Colonic mucosa (tissue), 4 donors: ENCODE results near the gene OLIG2. TPM values are rescaled to one million over a fixed set of nuclear protein-coding genes. Genes with fewer than 3 reads are reported as not detected.

Source experiments
- DNase-seq: peaks from one replicate; pipeline ENCODE4 v3.0.0-alpha.2; 2020
- H3K27ac ChIP-seq: fragments of 200-600 bp; one replicate; pipeline ENCODE4 v1.8.0; 2021
- H3K27me3 ChIP-seq: fragments of 200-600 bp; one replicate; pipeline ENCODE4 v1.8.0; 2021
- H3K36me3 ChIP-seq: fragments of 200-600 bp; one replicate; pipeline ENCODE4 v1.8.0; 2021
- H3K4me1 ChIP-seq: fragments of 200-600 bp; one replicate; pipeline ENCODE4 v1.8.0; 2021; ENCODE audit warnings: mild to moderate bottlenecking
- H3K4me3 ChIP-seq: fragments of 200-600 bp; one replicate; pipeline ENCODE4 v1.8.0; 2021
- H3K9ac ChIP-seq, 2 donors: one replicate each; pipeline ENCODE4 v1.7.0; 2013; ENCODE audit warnings: control low read depth in 2 of 2, low read depth in 2 of 2, low read length in 2 of 2
- H3K9me3 ChIP-seq: fragments of 200-600 bp; one replicate; pipeline ENCODE4 v1.8.0; 2021
- intact Hi-C: fragments of 100-400 bp; cut with DNase I; formaldehyde crosslinking; loops from one replicate; pipeline ENCODE4 v1.14.1; 2022
- total RNA-seq, 2 donors: library from RNA; stranded (reverse); fragmentation: NEBNext Ultra II Directional in 1 of 2; extraction: Animal tissue kit (Norgen Biotek cat#: 25700) in 1 of 2; gene quantifications; one replicate each; pipeline ENCODE4 v1.2.1, GENCODE V29; 2021
- TF ChIP-seq, protein P1 (sequence below): fragments of 200-600 bp; IDR thresholded peaks from one replicate; pipeline ENCODE4 v1.8.0; 2022; ENCODE audit warnings: antibody characterized with exemption, mild to moderate bottlenecking
- donor health status: healthy.
- donor health status: DM: no; HTN: no; CAD: no.
- donor health status: DM: no; HTN: no; CAD: no.

The OLIG2 gene
- total RNA-seq, 2 donors from 2014 or later, result not detected

- intact Hi-C loops, result loop anchor here (10.0 kb wide), 1 partner anchor 130 kb away; no protein-coding TSS in a partner anchor
- no peaks in the 10 kb centered on the region for H3K4me1 ChIP-seq
- TF ChIP-seq, protein P1, sequence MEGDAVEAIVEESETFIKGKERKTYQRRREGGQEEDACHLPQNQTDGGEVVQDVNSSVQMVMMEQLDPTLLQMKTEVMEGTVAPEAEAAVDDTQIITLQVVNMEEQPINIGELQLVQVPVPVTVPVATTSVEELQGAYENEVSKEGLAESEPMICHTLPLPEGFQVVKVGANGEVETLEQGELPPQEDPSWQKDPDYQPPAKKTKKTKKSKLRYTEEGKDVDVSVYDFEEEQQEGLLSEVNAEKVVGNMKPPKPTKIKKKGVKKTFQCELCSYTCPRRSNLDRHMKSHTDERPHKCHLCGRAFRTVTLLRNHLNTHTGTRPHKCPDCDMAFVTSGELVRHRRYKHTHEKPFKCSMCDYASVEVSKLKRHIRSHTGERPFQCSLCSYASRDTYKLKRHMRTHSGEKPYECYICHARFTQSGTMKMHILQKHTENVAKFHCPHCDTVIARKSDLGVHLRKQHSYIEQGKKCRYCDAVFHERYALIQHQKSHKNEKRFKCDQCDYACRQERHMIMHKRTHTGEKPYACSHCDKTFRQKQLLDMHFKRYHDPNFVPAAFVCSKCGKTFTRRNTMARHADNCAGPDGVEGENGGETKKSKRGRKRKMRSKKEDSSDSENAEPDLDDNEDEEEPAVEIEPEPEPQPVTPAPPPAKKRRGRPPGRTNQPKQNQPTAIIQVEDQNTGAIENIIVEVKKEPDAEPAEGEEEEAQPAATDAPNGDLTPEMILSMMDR, result no peak
- DNase-seq, result no peak
- H3K9ac ChIP-seq, result no peak overlapping the region
- no peaks in the 10 kb centered on the region for H3K36me3 ChIP-seq
- H3K4me3 ChIP-seq, result no peak overlapping the region
- H3K9me3 ChIP-seq, result no peaks in the 10 kb centered on the region
- H3K27ac ChIP-seq, result no peak overlapping the region
- peaks cover 30% of the 10 kb centered on the region for H3K27me3 ChIP-seq
Observed at GRCh38 chr21:33035147-33035546, 9.4 kb downstream of the OLIG2 start.

GRCh38 chr21:33036430-33037162, 10.9 kb downstream of the OLIG2 start:
- intact Hi-C loops, result loop anchor here (10.0 kb wide), 1 partner anchor 128 kb away; no protein-coding TSS in a partner anchor
- Histone ChIP-seq H3K4me1 (no peaks in the 10 kb centered on the region), H3K4me3 (no peak overlapping the region), H3K27ac (no peak overlapping the region), H3K27me3 (peaks cover 20% of the 10 kb centered on the region), H3K9ac (no peak overlapping the region), H3K9me3 (no peaks in the 10 kb centered on the region), H3K36me3 (no peaks in the 10 kb centered on the region)
- TF ChIP-seq, protein P1, result no peak
- DNase-seq, result no peak

- Histone ChIP-seq H3K36me3 (no peaks in the 10 kb centered on the region), H3K9me3 (no peaks in the 10 kb centered on the region), H3K27ac (no peak overlapping the region), H3K9ac (no peak overlapping the region), H3K27me3 (peaks cover 20% of the 10 kb centered on the region), H3K4me1 (no peaks in the 10 kb centered on the region), H3K4me3 (no peak overlapping the region)
- intact Hi-C loops, result loop anchor here (10.0 kb wide), 1 partner anchor 127 kb away; no protein-coding TSS in a partner anchor
- DNase-seq, result no peak
- TF ChIP-seq, protein P1, result no peak
Observed at GRCh38 chr21:33037501-33037900, 11.8 kb downstream of the OLIG2 start.

DNA sequence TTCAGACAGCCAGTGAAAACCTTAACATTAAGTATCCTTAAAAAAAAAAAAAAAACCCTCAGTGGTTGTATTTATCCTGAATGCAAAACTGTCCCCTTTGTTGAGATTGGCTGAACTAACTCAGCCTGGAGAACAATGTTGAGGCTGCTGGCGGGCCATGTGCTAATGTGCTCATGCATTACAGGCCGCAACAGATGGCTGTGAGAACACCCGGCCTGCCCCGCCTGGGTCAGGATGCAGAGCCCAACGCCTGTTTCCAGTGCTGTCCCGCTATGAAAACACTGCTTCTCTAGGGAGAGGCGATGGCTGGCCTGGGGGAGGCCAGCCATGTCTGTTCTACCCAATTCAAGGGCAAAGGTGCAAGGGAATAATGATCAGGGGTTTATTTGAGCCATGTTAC, 13.8 kb downstream of the OLIG2 start:
- peaks cover 3% of the 10 kb centered on the region for H3K27me3 ChIP-seq
- no peaks in the 10 kb centered on the region for H3K36me3 ChIP-seq
- no peak overlapping the region for H3K4me3 ChIP-seq
- no peak overlapping the region for H3K9ac ChIP-seq
- no peak for DNase-seq
- H3K9me3 ChIP-seq, result no peaks in the 10 kb centered on the region
- H3K27ac ChIP-seq, result no peak overlapping the region
- intact Hi-C loops, result loop anchor here (10.0 kb wide), 1 partner anchor 125 kb away; no protein-coding TSS in a partner anchor
- no peaks in the 10 kb centered on the region for H3K4me1 ChIP-seq
- TF ChIP-seq, protein P1, result no peak

GRCh38 chr21:33040215-33040614, 14.5 kb downstream of the OLIG2 start:
- Histone ChIP-seq H3K4me3 (no peak overlapping the region), H3K36me3 (no peaks in the 10 kb centered on the region), H3K9ac (no peak overlapping the region), H3K27me3 (no peaks in the 10 kb centered on the region), H3K27ac (no peak overlapping the region), H3K4me1 (no peaks in the 10 kb centered on the region), H3K9me3 (no peaks in the 10 kb centered on the region)
- intact Hi-C loops, result no loop called here
- no peak for DNase-seq
- TF ChIP-seq, protein P1, result no peak
